KG1 (cell line): ENCODE measurements around the gene ERC2.
"Not testable (repeated sequence)": the region's sequence is repeated elsewhere in the genome, so short reads cannot be mapped to it uniquely, and the experiment has no call there.

Source experiments
- DNase-seq: peaks from one replicate; lab custom pipeline; 2025; lab: John Stamatoyannopoulos, UW

The ERC2 gene

GRCh38 chr3:56060521-56061278 is 407.6 kb downstream of the ERC2 start:
- no peak for DNase-seq

GRCh38 chr3:56059731-56060130 is 408.5 kb downstream of the ERC2 start:
- DNase-seq: no peak

GRCh38 chr3:56055951-56056350 is 412.3 kb downstream of the ERC2 start:
- no peak for DNase-seq

GRCh38 chr3:56055546-56055945 is 412.7 kb downstream of the ERC2 start:
- DNase-seq: no peak

- no peak for DNase-seq
These were observed 413.4 kb downstream of the ERC2 start for GRCh38 chr3:56054844-56055243.

- DNase-seq: no peak
These were observed 414.5 kb downstream of the ERC2 start for GRCh38 chr3:56053727-56054126.

- no peak for DNase-seq
These were observed 416.1 kb downstream of the ERC2 start for GRCh38 chr3:56052188-56052587.

- no peak for DNase-seq
These were observed 417.2 kb downstream of the ERC2 start for GRCh38 chr3:56051052-56051451.

GRCh38 chr3:56048946-56049345 is 419.3 kb downstream of the ERC2 start:
- DNase-seq: no peak

- DNase-seq: no peak
These were observed 419.9 kb downstream of the ERC2 start for GRCh38 chr3:56048331-56048730.

GRCh38 chr3:56042326-56042951 is 425.8 kb downstream of the ERC2 start:
- DNase-seq: no peak

GRCh38 chr3:56025326-56025725 is 442.9 kb downstream of the ERC2 start:
- no peak for DNase-seq

GRCh38 chr3:56023546-56023945 is 444.7 kb downstream of the ERC2 start:
- no peak for DNase-seq

- DNase-seq: no peak
These were observed 445.6 kb downstream of the ERC2 start for GRCh38 chr3:56022619-56023018.

GRCh38 chr3:56019490-56020146 is 448.6 kb downstream of the ERC2 start:
- DNase-seq: no peak

- not testable (repeated sequence) for DNase-seq
These were observed 452.9 kb downstream of the ERC2 start for GRCh38 chr3:56015374-56015773.

GRCh38 chr3:56012721-56013120 is 455.5 kb downstream of the ERC2 start:
- DNase-seq: no peak

GRCh38 chr3:56005196-56005805 is 463.0 kb downstream of the ERC2 start:
- DNase-seq: no peak

GRCh38 chr3:56003129-56003528 is 465.1 kb downstream of the ERC2 start:
- no peak for DNase-seq

- DNase-seq: no peak
These were observed 466.3 kb downstream of the ERC2 start for GRCh38 chr3:56001991-56002390.

GRCh38 chr3:56001537-56001936 is 466.7 kb downstream of the ERC2 start:
- DNase-seq: no peak

- no peak for DNase-seq
These were observed 478.9 kb downstream of the ERC2 start for GRCh38 chr3:55989366-55989765.

GRCh38 chr3:55988905-55989304 is 479.4 kb downstream of the ERC2 start:
- DNase-seq: no peak
